Measurements from ENCODE around the gene TUBA1B.
"Not testable (repeated sequence)": the region's sequence is repeated elsewhere in the genome, so short reads cannot be mapped to it uniquely, and the experiment has no call there.

Gene TUBA1B

GRCh38 chr12:49131051-49131893, at the start of gene TUBA1B:
TSS of gene TUBA1B (minus strand) at chr12:49131395. CDS start at chr12:49131300, 95 bp downstream.
- peak; percentile 79 for DNase-seq (ENCODE audit: low read depth)

GRCh38 chr12:49174218-49174617, 43.0 kb upstream of the TUBA1B start:
- DNase-seq (ENCODE audit: low read depth), result no peak

GRCh38 chr12:49170924-49171323, 39.7 kb upstream of the TUBA1B start:
- no peak for DNase-seq (ENCODE audit: low read depth)

GRCh38 chr12:49165114-49165513, 33.9 kb upstream of the TUBA1B start:
- DNase-seq (ENCODE audit: low read depth), result no peak

GRCh38 chr12:49161901-49162300, 30.7 kb upstream of the TUBA1B start:
- DNase-seq (ENCODE audit: low read depth), result not testable (repeated sequence)

GRCh38 chr12:49161092-49161795, 30.0 kb upstream of the TUBA1B start:
- DNase-seq (ENCODE audit: low read depth), result no peak

- DNase-seq (ENCODE audit: low read depth), result no peak
These were observed 29.2 kb upstream of the TUBA1B start for GRCh38 chr12:49160399-49160798.

- no peak for DNase-seq (ENCODE audit: low read depth)
These were observed 23.0 kb upstream of the TUBA1B start for GRCh38 chr12:49154221-49154620.

- DNase-seq (ENCODE audit: low read depth), result no peak
These were observed 16.2 kb upstream of the TUBA1B start for GRCh38 chr12:49147384-49147783.

GRCh38 chr12:49146406-49146805, 15.2 kb upstream of the TUBA1B start:
- no peak for DNase-seq (ENCODE audit: low read depth)

GRCh38 chr12:49144384-49144783, 13.2 kb upstream of the TUBA1B start:
- DNase-seq (ENCODE audit: low read depth), result no peak

- no peak for DNase-seq (ENCODE audit: low read depth)
These were observed 7.8 kb upstream of the TUBA1B start for GRCh38 chr12:49138999-49139398.

GRCh38 chr12:49138587-49138986, 7.4 kb upstream of the TUBA1B start:
- no peak for DNase-seq (ENCODE audit: low read depth)

GRCh38 chr12:49137476-49137875, 6.3 kb upstream of the TUBA1B start:
- no peak for DNase-seq (ENCODE audit: low read depth)

- DNase-seq (ENCODE audit: low read depth), result not testable (repeated sequence)
These were observed 5.8 kb upstream of the TUBA1B start for GRCh38 chr12:49136997-49137396.

GRCh38 chr12:49133590-49133989, 2.4 kb upstream of the TUBA1B start:
- DNase-seq (ENCODE audit: low read depth), result no peak

- DNase-seq (ENCODE audit: low read depth), result no peak
These were observed 1.8 kb upstream of the TUBA1B start for GRCh38 chr12:49133014-49133413.

- peak; percentile 48 for DNase-seq (ENCODE audit: low read depth)
These were observed 783 bp upstream of the TUBA1B start for GRCh38 chr12:49131894-49132461.

GRCh38 chr12:49130151-49131050, 794 bp downstream of the TUBA1B start:
- peak; percentile 83 for DNase-seq (ENCODE audit: low read depth)

- DNase-seq (ENCODE audit: low read depth), result no peak
These were observed 1.7 kb downstream of the TUBA1B start for GRCh38 chr12:49129332-49130150.

GRCh38 chr12:49127971-49128370, 3.2 kb downstream of the TUBA1B start:
- not testable (repeated sequence) for DNase-seq (ENCODE audit: low read depth)

Data from stromal cell of bone marrow (primary cell).